Mesenteric fat pad (tissue), 1 donor: Measurements from ENCODE around the gene WDR26. TPM values are rescaled to one million over a fixed set of nuclear protein-coding genes. Genes with fewer than 3 reads are reported as not detected.
"Not testable (repeated sequence)": the region's sequence is repeated elsewhere in the genome, so short reads cannot be mapped to it uniquely, and the experiment has no call there.

Experiments used
- DNase-seq: peaks from one replicate; pipeline ENCODE4 v3.0.0-alpha.2; 2020; ENCODE audit warnings: low spot score
- total RNA-seq: library from RNA; stranded (reverse); fragmentation: NEBNext Ultra II Directional; extraction: Animal tissue kit (Norgen Biotek cat#: 25700); gene quantifications from one replicate; pipeline ENCODE4 v1.2.1, GENCODE V29; 2021
- donor health status: DM: yes; HTN: yes; CAD: no.

WDR26 gene
- total RNA-seq, 1 donor from 2014 or later, result 100 TPM

- DNase-seq, result no peak
Measured at GRCh38 chr1:224433701-224434672, 610 bp downstream of the WDR26 start.

DNA sequence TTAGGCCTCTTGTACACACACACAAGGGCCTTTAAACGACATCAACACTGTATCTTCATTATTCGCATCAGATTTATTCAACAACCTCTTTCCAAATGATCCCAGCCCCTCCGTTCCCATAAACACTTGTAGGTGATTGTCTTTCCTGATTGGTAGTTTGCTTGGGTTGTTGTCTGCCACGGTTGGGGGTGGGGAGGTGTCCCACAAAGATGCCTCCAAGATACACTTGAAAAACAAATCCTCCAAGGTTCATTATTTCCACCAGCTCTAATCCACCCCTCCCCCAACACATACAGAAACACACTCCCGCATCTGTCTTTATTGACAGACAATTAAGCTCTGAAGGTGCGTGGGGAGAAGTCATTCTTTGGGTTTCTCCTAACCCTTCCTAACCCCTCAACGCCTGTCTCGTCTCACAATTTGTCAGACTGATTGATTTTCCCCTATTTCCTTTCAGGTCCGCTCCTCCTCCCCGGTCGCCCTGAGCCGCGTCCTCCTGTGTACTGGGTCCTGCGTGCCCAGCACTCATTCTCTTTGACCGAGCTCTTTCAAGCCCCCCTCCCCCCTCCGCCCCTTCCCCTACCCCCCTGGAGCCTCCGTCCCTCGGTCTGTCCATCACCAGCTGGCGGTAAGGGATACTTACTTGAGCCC is 1.4 kb downstream of the WDR26 start:
- DNase-seq, result no peak

DNA sequence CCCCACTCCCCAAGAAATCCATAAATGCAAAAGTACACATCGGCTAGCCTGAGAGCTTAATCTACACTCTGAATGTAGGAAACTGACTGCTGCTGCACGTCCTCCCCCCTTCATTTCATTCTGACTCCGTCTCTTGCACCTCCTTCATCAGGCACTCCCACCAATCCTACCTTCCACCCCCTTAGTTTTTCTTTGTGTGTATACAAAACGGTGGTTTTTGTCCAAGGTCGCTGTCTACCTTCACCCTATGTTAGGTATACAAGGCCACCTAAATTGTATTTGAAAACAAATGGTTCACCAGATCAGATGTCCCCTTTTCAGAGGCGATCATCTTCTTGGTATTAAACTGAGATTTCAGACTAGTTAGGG is 1.9 kb downstream of the WDR26 start:
- DNase-seq, result no peak

GRCh38 chr1:224432146-224432545 is 2.5 kb downstream of the WDR26 start:
- no peak for DNase-seq

DNA sequence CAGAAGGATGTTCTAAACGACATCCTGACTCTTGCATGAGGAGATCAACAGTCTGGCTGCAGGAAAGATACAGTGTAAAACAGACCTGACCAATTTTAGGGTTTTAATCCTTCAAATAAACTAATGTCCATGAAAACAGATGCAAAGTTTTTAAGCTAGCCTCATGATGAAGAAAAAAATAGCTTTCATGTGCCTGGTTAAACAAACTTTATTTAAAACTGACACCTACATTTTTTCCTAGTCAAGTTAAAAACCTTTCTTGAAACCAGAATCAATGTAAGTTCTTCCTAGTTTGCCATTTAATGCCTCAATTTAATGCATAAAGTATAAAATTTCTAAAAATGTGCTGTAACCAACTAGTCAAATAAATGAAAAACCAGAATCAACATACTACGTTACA is 2.9 kb downstream of the WDR26 start:
- no peak for DNase-seq

- no peak for DNase-seq
Measured at GRCh38 chr1:224430511-224431113, 4.0 kb downstream of the WDR26 start.

DNA sequence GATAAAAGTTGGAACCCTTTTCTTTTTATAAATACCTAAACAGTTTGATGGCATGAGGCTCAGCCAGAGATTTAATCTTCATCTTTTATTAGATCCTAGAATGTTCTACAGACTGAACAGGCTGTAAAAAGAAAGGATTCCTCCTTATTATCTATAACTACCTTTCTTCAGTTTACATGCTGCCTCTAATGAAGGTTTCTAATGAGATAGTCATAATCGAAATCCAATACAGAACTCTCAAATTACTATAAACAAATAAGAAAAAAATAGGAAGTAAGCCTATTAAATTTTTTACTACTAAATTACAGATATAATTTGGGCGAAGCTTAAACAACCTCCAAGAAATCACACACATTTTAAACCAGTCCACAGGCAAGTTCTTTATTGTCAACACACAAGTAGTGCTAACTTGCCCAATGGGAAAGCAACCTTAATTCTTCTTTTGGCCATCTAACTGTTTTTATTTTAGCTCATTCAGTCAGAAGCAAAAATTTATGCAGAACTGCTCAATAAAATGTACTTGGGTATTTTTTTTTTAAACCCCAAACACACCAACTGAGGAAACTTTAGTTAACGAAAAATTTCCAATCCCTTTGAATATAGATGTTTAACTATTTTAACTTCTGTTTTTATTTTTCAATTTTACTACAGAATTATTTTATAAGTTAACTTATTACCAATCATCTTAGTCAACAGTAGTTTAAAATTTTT is 4.8 kb downstream of the WDR26 start:
- no peak for DNase-seq

DNA sequence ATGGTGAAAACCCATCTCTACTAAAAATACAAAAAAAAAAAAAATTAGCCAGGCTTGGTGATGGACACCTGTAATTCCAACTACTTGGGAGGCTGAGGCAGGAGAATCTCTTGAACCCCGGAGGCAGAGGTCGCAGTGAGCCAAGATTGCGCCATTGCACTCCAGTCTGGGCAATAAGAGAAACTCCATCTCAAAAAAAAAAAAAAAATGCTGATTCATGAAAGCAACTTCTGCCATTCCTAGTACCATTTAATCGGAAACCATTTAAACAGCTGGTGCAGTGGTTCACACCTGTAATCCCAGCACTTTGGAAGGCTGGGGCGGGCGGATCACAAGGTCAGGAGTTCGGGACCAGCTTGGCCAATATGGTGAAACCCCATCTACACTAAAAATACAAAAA is 5.9 kb downstream of the WDR26 start:
- DNase-seq, result not testable (repeated sequence)

GRCh38 chr1:224427346-224427745 is 7.3 kb downstream of the WDR26 start:
- no peak for DNase-seq

DNA sequence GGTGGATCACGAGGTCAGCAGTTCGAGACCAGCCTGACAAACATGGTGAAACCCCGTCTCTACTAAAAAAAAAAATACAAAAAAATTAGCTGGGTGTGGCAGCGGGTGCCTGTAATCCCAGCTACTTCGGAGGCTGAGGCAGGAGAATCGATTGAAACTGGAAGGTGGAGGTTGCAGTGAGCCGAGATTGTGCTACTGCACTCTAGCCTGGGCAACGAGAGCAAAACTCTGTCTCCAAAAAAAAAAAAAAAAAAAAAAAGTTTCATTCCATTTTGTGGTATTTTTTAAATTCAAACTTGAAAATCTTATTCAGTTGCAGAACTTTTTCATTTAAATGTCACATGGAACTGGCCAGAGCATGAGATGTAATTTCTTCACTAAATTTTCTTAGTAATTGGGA is 7.7 kb downstream of the WDR26 start:
- not testable (repeated sequence) for DNase-seq

- DNase-seq, result no peak
Measured at GRCh38 chr1:224425279-224425884, 9.2 kb downstream of the WDR26 start.

DNA sequence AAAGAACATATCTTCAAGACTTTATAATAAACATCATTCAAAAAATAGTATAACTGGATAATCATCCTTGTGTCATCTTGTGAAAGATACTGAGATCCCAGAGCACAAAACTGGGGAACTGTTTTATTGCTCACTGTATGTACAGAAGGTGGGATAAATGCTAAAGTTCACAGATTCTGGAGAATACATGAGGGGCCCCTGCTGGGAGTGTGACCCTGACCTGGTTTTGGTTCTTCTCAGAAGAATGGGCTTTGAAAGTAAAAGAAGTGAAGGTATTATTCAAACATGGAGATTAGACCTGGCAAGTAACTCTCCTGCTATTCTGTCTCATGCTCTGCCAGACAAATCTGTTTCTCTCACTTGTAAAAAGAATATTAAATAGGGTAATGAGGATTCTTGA is 14.5 kb downstream of the WDR26 start:
- DNase-seq, result no peak

DNA sequence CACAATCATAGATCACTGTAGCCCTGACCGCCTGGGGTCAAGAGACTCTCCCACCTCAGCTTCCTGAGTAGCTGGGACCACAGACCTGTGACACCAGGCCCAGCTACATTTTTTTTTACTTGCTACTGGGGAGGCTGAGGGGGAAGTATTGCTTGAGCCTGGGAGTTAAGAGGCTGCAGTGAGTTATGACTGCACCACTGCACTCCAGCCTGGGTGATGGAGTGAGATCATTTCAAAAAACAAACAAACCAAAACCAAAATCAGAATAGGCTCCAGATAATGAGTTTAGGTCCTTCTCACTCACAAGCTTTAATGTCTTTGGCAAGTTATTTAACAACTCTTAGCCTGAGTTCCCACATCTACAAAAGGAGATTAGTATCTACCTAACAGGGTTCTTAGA is 22.8 kb downstream of the WDR26 start:
- DNase-seq, result no peak

DNA sequence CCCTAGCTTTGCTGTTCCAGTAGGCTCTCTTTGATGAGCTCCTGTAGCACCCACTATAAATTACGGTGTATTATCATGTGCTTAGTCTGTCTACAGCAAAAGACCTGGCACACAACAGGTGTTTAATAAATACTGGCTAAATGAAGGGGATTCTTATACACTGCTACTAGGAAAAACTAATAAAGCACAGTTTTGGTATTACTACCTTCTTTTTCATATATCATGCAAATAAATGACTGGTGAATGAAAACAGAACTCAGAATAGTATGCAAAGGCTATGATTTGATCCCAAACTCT is 26.4 kb downstream of the WDR26 start:
- no peak for DNase-seq

DNA sequence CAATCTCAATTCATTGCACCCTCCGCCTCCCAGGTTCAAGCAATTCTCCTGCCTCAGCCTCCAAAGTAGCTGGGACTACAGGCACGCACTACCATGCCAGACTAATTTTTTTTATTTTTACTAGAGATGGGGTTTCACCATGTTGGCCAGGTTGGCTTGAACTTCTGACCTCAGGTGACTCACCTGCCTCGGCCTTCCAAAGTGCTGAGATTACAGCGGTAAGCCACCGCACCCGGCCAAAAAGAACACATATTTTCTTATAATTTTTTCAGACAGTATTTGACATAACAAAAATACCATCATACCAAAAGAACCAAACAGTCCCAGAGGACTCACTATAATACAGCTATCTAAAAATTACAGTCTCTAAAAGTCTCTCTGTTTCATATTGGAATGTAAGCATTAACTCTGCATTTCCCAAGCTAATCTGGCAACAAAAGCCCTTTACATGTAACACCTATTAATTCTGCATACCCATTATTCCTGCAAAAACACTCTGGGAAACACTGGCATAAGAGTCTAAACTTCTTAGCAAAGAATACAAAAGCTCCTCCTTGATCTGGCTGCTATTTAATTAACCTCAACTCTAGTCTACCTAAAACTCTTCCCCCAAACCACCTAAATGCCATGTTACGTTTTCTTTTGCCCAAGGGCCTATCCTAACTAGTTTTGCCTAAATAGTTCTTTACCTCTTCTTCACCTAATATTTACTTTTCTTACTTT is 26.9 kb downstream of the WDR26 start:
- DNase-seq, result no peak

DNA sequence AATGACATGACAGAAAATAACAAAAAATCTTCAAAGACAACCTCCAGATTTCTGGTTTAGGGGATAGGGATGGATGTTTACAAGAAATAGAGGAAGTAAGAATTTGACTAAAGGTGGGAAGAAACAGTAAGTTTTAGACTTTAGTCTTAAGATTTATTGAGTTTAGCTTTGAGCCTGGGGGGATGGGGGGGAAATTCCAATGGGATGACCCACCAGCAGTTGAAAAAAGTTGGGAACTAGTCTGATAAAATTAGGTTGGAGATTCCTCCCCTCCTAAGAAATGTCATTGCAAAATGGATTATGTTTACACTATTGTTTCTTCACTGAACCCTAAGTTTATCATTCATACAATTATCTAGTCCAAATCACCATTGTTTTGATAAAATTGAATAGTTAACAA is 28.4 kb downstream of the WDR26 start:
- no peak for DNase-seq

DNA sequence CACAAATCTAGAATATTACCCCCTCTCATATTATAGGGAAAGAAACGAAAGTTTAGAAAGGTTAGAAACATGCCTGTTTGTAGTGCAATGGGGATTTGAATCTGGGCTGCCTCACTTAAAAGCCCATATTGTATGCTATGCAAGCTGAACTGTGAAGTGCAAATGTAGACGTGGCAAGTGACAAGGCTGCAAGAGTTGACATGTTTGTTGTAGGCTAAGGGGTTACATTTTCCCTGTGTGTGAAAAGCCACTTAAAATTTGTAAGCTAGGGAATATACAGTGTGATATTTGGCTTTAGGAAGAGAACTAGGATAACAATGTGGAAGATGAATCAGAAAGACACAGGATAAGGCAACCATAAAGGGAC is 29.0 kb downstream of the WDR26 start:
- no peak for DNase-seq

- no peak for DNase-seq
Measured at GRCh38 chr1:224404916-224405603, 29.5 kb downstream of the WDR26 start.

GRCh38 chr1:224402472-224403036 is 32.0 kb downstream of the WDR26 start:
- DNase-seq, result no peak

DNA sequence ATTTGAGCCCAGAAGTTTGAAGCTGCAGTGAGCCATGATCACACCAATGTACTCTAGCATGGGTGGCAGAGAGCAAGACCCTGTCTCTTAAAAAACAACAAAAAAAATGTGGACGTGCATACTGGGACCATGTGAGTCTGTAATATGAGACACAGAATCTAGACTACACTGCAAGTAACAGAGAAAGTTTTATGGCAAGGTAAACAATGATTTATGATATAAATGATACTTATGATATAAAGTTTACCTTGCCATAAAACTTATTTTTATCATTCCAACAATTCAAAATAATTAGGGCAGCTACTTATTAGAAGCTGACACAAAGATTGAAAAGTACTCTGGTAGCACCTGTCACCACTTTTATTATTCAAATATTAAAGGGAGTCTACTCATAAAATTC is 34.7 kb downstream of the WDR26 start:
- DNase-seq, result no peak
